ENCODE measurements around the gene LMBR1. TPM values are rescaled to one million over a fixed set of nuclear protein-coding genes. Genes with fewer than 3 reads are reported as not detected.
"Not testable (repeated sequence)": the region's sequence is repeated elsewhere in the genome, so short reads cannot be mapped to it uniquely, and the experiment has no call there.

The LMBR1 gene
- total and polyA plus RNA-seq, 2 of the 4 experiments (the other 2 are of a cell fraction) = 11.9 to 19.9 TPM

- BruUV-seq (replicated peaks); H4K8ac ChIP-seq (ENCODE audit: low read depth in 2 of 2, low read length in 2 of 2); H3K27ac ChIP-seq (ENCODE audit: insufficient read depth, low read length); H4K5ac ChIP-seq (ENCODE audit: low read depth, low read length); H2BK20ac ChIP-seq (ENCODE audit: low read depth, low read length); H2BK5ac ChIP-seq (ENCODE audit: low read depth, low read length, poor library complexity, severe bottlenecking); in situ Hi-C loops (cut with MboI; ENCODE audit: low sequenced_read_pairs); dilution Hi-C loops (cut with HindIII; ENCODE audit: low sequenced_read_pairs, unreplicated experiment); H2BK120ac ChIP-seq (ENCODE audit: low read depth, low read length); H3K9me3 ChIP-seq (ENCODE audit: control insufficient read depth, insufficient read depth, low read length); H3K9me1 ChIP-seq (ENCODE audit: insufficient read depth, low read length); H2AK9ac ChIP-seq (replicated peaks; ENCODE audit: low read depth, low read length, poor library complexity); CTCF ChIA-PET; H3K4me3 ChIP-seq (ENCODE audit: insufficient read depth, low read depth, low read length); H3K18ac ChIP-seq (ENCODE audit: low read depth, low read length); H3K4ac ChIP-seq (ENCODE audit: low read depth, low read length); H2AFZ ChIP-seq (replicated peaks; ENCODE audit: low read length, poor library complexity); ATAC-seq (ENCODE audit: low read depth); intact Hi-C loops (cut with micrococcal nuclease); H3K56ac ChIP-seq (ENCODE audit: extremely low read depth, insufficient read depth, low read length); DNase-seq; H3K4me1 ChIP-seq (ENCODE audit: control insufficient read depth, insufficient read depth, low read length); H3K27me3 ChIP-seq (ENCODE audit: control insufficient read depth, insufficient read depth, low read length); H3K36me3 ChIP-seq (ENCODE audit: control insufficient read depth, insufficient read depth, low read length); H3K4me2 ChIP-seq (ENCODE audit: low read depth, low read length); H3K9ac ChIP-seq (ENCODE audit: low read depth, low read length); H3K14ac ChIP-seq (replicated peaks; ENCODE audit: low read depth, low read length); H2AK5ac ChIP-seq (ENCODE audit: low read depth, low read length); H2BK15ac ChIP-seq (ENCODE audit: low read depth, low read length); POLR2A ChIA-PET (ENCODE audit: unreplicated experiment); H4K91ac ChIP-seq (ENCODE audit: insufficient read depth, low read depth, low read length); H4K20me1 ChIP-seq (ENCODE audit: insufficient read depth, low read length); H3K23ac ChIP-seq (ENCODE audit: low read depth, low read length): not testable (repeated sequence)
- WGBS, 2 experiments (ENCODE audit: extremely low coverage in 2 of 2, insufficient read length in 1 of 2) = 94% methylated on average over 7 of the region's 8 CpGs; no CpG with 5 or more reads in 1 of the 2 experiments
- H3K79me1 ChIP-seq (ENCODE audit: low read depth in 1 of 2, low read length in 2 of 2) = peaks cover 4 to 11% of the 10 kb centered on the region in 2 experiments
- TF ChIP-seq MAFK (IDR thresholded peaks at IDR 0.05; ENCODE audit: low read depth, low read length) = peak; percentile 59
These were observed 24.6 kb downstream of the LMBR1 start for GRCh38 chr7:156868363-156868762.

Data from IMR-90 (cell line).